ENCODE results near the gene EIF5A.

DNA sequence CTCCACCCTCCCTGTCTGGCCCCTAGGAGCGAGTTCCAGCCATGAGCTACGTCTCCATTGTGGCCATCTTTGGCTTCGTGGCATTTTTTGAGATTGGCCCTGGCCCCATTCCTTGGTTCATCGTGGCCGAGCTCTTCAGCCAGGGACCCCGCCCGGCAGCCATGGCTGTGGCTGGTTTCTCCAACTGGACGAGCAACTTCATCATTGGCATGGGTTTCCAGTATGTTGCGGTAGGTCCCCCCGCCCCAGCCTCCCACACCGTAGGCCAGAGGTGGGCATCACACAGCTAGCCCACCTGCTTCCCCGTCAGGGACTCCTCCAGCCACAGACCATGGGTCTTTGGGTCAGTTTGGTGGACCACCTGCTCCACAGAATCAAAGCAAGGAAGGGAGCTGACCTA lies 21.7 kb upstream of the EIF5A start:
- TF ChIP-seq, protein P1, sequence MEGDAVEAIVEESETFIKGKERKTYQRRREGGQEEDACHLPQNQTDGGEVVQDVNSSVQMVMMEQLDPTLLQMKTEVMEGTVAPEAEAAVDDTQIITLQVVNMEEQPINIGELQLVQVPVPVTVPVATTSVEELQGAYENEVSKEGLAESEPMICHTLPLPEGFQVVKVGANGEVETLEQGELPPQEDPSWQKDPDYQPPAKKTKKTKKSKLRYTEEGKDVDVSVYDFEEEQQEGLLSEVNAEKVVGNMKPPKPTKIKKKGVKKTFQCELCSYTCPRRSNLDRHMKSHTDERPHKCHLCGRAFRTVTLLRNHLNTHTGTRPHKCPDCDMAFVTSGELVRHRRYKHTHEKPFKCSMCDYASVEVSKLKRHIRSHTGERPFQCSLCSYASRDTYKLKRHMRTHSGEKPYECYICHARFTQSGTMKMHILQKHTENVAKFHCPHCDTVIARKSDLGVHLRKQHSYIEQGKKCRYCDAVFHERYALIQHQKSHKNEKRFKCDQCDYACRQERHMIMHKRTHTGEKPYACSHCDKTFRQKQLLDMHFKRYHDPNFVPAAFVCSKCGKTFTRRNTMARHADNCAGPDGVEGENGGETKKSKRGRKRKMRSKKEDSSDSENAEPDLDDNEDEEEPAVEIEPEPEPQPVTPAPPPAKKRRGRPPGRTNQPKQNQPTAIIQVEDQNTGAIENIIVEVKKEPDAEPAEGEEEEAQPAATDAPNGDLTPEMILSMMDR (IDR thresholded peaks at IDR 0.05): no peak
- TF ChIP-seq POLR2A (IDR thresholded peaks at IDR 0.05): no peak

Measured in adrenal gland (tissue), 5 donors.